ENCODE data around the gene GRM3.

GRCh38 chr7:86904949-86905834, 261.5 kb downstream of the GRM3 start:
- TF ChIP-seq CTCF (IDR thresholded peaks at IDR 0.05) = peak in 3 of 6 experiments; percentile 13 to 29 (median 14)
- no peak for TF ChIP-seq POLR2A (IDR thresholded peaks at IDR 0.05)
